Transverse colon (tissue), 4 donors: ENCODE data around the gene SEPTIN14. TPM values are rescaled to one million over a fixed set of nuclear protein-coding genes. Genes with fewer than 3 reads are reported as not detected.
"Not testable (repeated sequence)": the region's sequence is repeated elsewhere in the genome, so short reads cannot be mapped to it uniquely, and the experiment has no call there.

Experiments
- DNase-seq: peaks from one replicate; pipeline ENCODE4 v3.0.0-alpha.2; 2019
- H3K27ac ChIP-seq, 4 donors: fragments of 200-600 bp; sonication (generic); 2 replicates each; pipeline ENCODE4 v1.5.1; 2016 to 2018; ENCODE audit warnings: inconsistent platforms in 4 of 4
- H3K27me3 ChIP-seq: fragments of 200-600 bp; sonication (generic); 2 replicates; pipeline ENCODE4 v1.5.1; 2017; ENCODE audit warnings: inconsistent platforms
- H3K36me3 ChIP-seq, 4 donors: fragments of 200-600 bp; sonication (generic); 2 replicates each; pipeline ENCODE4 v1.5.1; 2017 to 2019; ENCODE audit warnings: inconsistent platforms in 4 of 4
- H3K4me1 ChIP-seq, 4 donors: fragments of 200-600 bp; sonication (generic); 2 replicates each; pipeline ENCODE4 v1.5.1; 2017 to 2020; ENCODE audit warnings: inconsistent platforms in 4 of 4
- H3K4me3 ChIP-seq, 4 donors: fragments of 200-600 bp; sonication (generic); 1 replicate in 1 of 4; 2 replicates in 3 of 4; pipeline versions ENCODE4 v1.5.1 to v1.6.1; 2017 to 2019; ENCODE audit warnings: inconsistent platforms in 4 of 4
- H3K9me3 ChIP-seq, 2 donors: fragments of 200-600 bp; sonication (generic); 2 replicates each; pipeline ENCODE4 v1.5.1; 2017 to 2019; ENCODE audit warnings: inconsistent platforms in 2 of 2
- EP300 ChIP-seq: sonication (generic); formaldehyde crosslinking; IDR thresholded peaks from one replicate; pipeline ENCODE4 v1.6.1; 2017; ENCODE audit warnings: antibody characterized with exemption, low read depth
- POLR2A ChIP-seq: fragments of 450-650 bp; IDR thresholded peaks from one replicate; pipeline ENCODE4 v1.6.1; 2016; ENCODE audit warnings: antibody characterized with exemption, mild to moderate bottlenecking, moderate library complexity
- POLR2AphosphoS5 ChIP-seq, 3 donors: sonication (generic); formaldehyde crosslinking; IDR thresholded peaks; one replicate each; pipeline ENCODE4 v1.6.1; 2016; ENCODE audit warnings: antibody characterized with exemption in 3 of 3
- WGBS, 2 donors: methylation state at CpG; one replicate each; pipeline ENCODE4 v1.1.5; 2018; ENCODE audit warnings: low coverage in 1 of 2; 5-methylcytosine and 5-hydroxymethylcytosine counted together
- in situ Hi-C, 4 donors: fragments of 200-750 bp; cut with MboI; loops; one replicate each; pipeline versions ENCODE4 v1.15.0 to v1.15.1; 2017; ENCODE audit warnings: low sequenced_read_pairs in 3 of 4, low pct_ligation_motif_present in 1 of 4, low pct_unique_long_range_greater_than_20kb in 1 of 4
- intact Hi-C: fragments of 100-400 bp; cut with DNase I; formaldehyde crosslinking; loops from one replicate; pipeline ENCODE4 v1.15.1; 2023; ENCODE audit warnings: low total_unique reads
- total RNA-seq, 4 donors: library from RNA; depleted of rRNA; stranded (reverse); fragments of >200 nt; gene quantifications; one replicate each; pipeline ENCODE4 v1.1.0, GENCODE V29; 2016
- TF ChIP-seq, protein P1 (sequence below), 5 experiments: fragments of 200-600 bp in 3 of 5; fragments of 450-650 bp in 2 of 5; sonication (generic) in 3 of 5; IDR thresholded peaks; 1 replicate in 2 of 5; 2 replicates in 3 of 5; pipeline ENCODE4 v1.5.1; 2016 to 2017; ENCODE audit warnings: antibody characterized with exemption in 5 of 5, inconsistent platforms in 3 of 5, mild to moderate bottlenecking in 2 of 5, moderate library complexity in 1 of 5

The SEPTIN14 gene
- total RNA-seq, 4 donors from 2014 or later, result not detected

DNA sequence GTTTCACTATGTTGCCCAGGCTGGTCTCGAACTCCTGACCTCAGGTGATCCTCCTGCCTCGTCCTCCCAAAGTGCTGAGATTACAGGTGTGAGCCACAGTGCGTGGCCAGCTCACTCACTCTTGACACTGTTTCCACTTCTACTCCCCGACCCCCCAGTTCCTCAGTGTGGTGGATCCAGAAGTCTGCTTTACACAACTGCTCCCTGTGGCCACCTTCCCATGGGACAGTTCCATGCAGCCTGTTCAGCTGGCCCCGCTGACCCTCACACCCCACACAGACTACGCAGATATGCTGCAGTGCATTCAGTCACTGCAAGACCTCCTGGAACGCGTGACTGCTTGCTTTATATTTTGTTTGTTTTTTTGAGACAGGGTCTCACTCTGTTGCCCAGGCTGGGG lies 86.4 kb downstream of the SEPTIN14 start:
- TF ChIP-seq EP300, result no peak
- no peak for TF ChIP-seq POLR2A
- TF ChIP-seq, protein P1, sequence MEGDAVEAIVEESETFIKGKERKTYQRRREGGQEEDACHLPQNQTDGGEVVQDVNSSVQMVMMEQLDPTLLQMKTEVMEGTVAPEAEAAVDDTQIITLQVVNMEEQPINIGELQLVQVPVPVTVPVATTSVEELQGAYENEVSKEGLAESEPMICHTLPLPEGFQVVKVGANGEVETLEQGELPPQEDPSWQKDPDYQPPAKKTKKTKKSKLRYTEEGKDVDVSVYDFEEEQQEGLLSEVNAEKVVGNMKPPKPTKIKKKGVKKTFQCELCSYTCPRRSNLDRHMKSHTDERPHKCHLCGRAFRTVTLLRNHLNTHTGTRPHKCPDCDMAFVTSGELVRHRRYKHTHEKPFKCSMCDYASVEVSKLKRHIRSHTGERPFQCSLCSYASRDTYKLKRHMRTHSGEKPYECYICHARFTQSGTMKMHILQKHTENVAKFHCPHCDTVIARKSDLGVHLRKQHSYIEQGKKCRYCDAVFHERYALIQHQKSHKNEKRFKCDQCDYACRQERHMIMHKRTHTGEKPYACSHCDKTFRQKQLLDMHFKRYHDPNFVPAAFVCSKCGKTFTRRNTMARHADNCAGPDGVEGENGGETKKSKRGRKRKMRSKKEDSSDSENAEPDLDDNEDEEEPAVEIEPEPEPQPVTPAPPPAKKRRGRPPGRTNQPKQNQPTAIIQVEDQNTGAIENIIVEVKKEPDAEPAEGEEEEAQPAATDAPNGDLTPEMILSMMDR (IDR thresholded peaks at IDR 0.05), result no peak
- TF ChIP-seq POLR2AphosphoS5 (IDR thresholded peaks at IDR 0.05), result no peak
- no peaks in the 10 kb centered on the region for H3K36me3 ChIP-seq
- in situ Hi-C loops (no loop called here), intact Hi-C loops (no loop called here)
- 90% methylated on average over 4 to 8 of the region's 8 CpGs for WGBS, 2 donors
- no peak overlapping the region for H3K4me3 ChIP-seq
- H3K4me1 ChIP-seq, result no peaks in the 10 kb centered on the region
- H3K27me3 ChIP-seq, result no peaks in the 10 kb centered on the region
- no peak for DNase-seq
- no peak overlapping the region for H3K27ac ChIP-seq
- no peaks in the 10 kb centered on the region for H3K9me3 ChIP-seq

DNA sequence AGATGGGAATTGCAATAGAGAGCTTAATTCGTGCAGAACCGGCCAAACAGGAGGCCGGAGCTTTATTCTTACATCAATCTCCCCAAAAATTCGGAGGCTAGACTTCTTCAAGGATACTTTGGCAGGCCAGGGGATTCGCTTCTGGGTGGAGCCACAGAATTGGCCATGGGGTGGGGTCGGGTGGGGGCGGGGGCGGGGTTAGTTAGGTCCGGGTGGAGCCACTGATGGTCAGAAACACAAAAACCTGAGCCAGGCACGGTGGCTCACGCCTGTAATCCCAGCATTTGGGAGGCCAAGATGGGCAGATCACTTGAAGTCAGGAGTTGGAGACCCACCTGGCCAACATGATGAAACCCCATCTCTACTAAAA lies 87.5 kb downstream of the SEPTIN14 start:
- intact Hi-C loops, result no loop called here
- Histone ChIP-seq H3K4me3 (no peak overlapping the region), H3K27me3 (no peaks in the 10 kb centered on the region), H3K36me3 (no peaks in the 10 kb centered on the region), H3K27ac (no peak overlapping the region), H3K9me3 (no peaks in the 10 kb centered on the region), H3K4me1 (no peaks in the 10 kb centered on the region)
- in situ Hi-C loops, result no loop called here
- no peak for DNase-seq
- no peak for TF ChIP-seq POLR2AphosphoS5 (IDR thresholded peaks at IDR 0.05)
- TF ChIP-seq, protein P1 (IDR thresholded peaks at IDR 0.05), result no peak
- TF ChIP-seq EP300, result no peak
- TF ChIP-seq POLR2A, result no peak
- 34% methylated on average over 11 of the region's 11 CpGs; no CpG with 5 or more reads in 1 of the 2 donors for WGBS, 2 donors

DNA sequence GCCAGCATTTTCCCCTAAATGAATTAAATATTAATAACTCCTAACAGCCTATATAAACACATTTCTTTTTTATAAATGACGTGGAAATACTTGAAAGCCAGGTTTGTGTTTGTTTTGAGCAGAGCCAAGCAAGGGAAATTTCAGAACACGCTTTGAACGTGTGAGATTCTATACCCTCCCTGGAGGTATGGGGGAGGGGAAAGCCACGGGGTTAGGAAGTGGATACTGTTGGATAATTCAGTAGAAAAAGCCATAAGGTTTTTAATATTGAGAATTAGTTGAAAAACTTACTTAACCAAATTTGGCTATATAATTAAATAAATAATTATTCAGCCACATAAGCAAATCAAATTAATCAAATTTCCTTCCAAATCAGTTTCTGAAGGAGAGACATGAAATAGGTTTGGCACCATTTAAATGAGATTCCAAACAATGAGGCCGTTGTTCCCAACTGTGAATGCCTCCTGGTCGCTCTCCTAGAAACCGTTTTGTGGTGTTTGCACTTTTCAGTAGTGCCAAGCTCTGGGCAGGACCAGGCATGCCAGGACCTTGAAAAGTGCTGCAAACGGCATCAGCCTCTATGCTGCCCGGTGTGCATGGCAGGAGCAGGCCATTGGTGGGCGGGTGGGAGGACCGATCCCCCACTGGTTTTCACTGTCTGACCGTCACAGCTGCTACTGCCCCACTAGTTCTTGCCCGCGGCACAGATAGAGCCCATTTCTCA lies 88.1 kb downstream of the SEPTIN14 start:
- no peaks in the 10 kb centered on the region for H3K27me3 ChIP-seq
- no peak for DNase-seq
- in situ Hi-C loops (no loop called here), intact Hi-C loops (no loop called here)
- H3K4me3 ChIP-seq, result no peak overlapping the region
- 42 to 54% methylated on average over 4 to 14 of the region's 14 CpGs for WGBS, 2 donors
- no peaks in the 10 kb centered on the region for H3K4me1 ChIP-seq
- no peaks in the 10 kb centered on the region for H3K36me3 ChIP-seq
- H3K27ac ChIP-seq, result no peak overlapping the region
- H3K9me3 ChIP-seq, result no peaks in the 10 kb centered on the region
- TF ChIP-seq, protein P1 (IDR thresholded peaks at IDR 0.05), result no peak
- TF ChIP-seq POLR2A, result no peak
- TF ChIP-seq EP300, result no peak
- TF ChIP-seq POLR2AphosphoS5 (IDR thresholded peaks at IDR 0.05), result no peak

DNA sequence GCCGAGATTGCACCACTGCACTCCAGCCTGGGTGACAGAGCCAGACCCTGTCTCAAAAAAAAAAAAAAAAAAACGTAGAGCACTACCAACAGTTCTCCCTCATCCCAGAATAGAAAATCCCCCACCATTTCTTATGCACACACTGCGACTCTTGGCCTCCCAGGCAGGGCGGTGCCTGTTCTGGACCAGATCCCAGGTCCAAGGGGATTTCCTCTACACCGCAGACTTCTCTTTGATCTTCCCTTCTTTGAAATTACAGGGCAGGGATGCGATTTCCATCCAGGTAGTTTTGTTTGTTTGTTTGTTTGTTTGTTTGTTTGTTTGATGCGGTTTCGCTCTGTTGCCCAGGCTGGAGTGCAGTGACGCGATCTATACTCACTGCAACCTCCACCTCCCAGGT lies 91.8 kb downstream of the SEPTIN14 start:
- Histone ChIP-seq H3K9me3 (no peaks in the 10 kb centered on the region), H3K4me1 (no peaks in the 10 kb centered on the region), H3K27me3 (no peaks in the 10 kb centered on the region), H3K4me3 (no peak overlapping the region), H3K27ac (no peak overlapping the region), H3K36me3 (no peaks in the 10 kb centered on the region)
- 50 to 80% methylated on average over 4 to 10 of the region's 10 CpGs for WGBS, 2 donors
- TF ChIP-seq POLR2A (no peak), POLR2AphosphoS5 (IDR thresholded peaks at IDR 0.05) (no peak), EP300 (no peak)
- TF ChIP-seq, protein P1 (IDR thresholded peaks at IDR 0.05), result no peak
- intact Hi-C loops (no loop called here), in situ Hi-C loops (no loop called here)
- DNase-seq, result no peak

DNA sequence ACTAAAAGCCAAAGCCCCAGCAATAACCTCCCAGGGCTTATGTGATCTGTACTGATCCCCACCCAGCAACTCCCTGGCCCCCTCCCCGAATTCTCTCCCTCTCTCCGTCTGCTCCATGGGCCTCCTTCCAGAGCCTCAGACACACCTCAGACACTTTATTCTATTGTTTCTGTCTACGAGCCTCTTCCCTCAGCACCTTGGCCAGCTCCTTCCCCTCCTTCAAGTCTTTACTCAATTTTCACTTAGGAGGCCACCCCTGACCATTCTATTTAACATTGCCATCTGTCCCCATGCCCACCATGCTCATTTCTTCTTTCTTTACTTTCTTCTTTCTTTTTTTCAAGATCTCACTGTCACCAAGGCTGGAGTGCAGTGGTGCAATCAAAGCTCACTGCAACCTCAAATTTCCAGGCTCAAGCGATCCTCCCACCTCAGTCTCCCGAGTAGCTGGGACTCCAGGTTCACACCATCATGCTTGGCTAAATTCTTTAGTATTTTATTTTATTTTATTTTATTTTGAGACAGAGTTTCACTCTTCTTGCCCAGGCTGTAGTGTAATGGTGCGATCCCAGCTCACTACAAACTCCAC lies 109.2 kb downstream of the SEPTIN14 start:
- H3K27ac ChIP-seq, in situ Hi-C loops, DNase-seq, H3K9me3 ChIP-seq, H3K27me3 ChIP-seq, H3K4me1 ChIP-seq, H3K36me3 ChIP-seq, H3K4me3 ChIP-seq, intact Hi-C loops: not testable (repeated sequence)
- WGBS, 2 donors, result 63 to 64% methylated on average over 6 of the region's 6 CpGs

DNA sequence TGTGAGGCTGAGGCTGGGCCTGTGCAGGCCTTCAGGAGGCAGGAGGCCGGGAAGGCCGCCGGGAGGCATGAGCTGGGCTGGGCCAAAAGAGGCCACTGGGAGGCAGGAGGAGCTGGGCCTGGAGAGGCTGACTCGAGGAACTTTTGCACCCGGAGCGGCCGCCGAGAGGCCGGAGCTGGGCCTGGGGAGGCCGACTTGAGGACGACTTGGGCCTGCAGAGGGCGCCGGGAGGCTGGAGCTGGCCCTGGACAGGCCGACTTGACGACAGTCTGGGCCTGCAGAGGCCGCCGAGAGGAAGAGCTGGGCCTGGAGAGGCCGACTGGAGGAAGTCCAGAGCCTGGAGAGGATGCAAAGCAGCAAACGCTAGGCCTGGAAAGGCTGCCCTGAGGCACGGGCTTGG lies 117.8 kb downstream of the SEPTIN14 start:
- 86% methylated on average over 17 of the region's 20 CpGs; no CpG with 5 or more reads in 1 of the 2 donors for WGBS, 2 donors
- DNase-seq, H3K27ac ChIP-seq, H3K9me3 ChIP-seq, H3K27me3 ChIP-seq, H3K4me3 ChIP-seq, intact Hi-C loops, H3K4me1 ChIP-seq, in situ Hi-C loops, H3K36me3 ChIP-seq: not testable (repeated sequence)
